ES-I3 (cell line): ENCODE results near the gene HAS3.

Experiments used
- H3K36me3 ChIP-seq: 2 replicates; pipeline ENCODE4 v1.6.1; 2013; ENCODE audit warnings: mild to moderate bottlenecking, low read length, control low read depth, moderate library complexity; ENCODE audit not compliant: insufficient read depth
- H3K4me1 ChIP-seq: 2 replicates; pipeline ENCODE4 v1.6.1; 2013; ENCODE audit warnings: mild to moderate bottlenecking, control low read depth, low read length; ENCODE audit not compliant: insufficient read depth
- H3K9ac ChIP-seq: 2 replicates; pipeline ENCODE4 v1.6.1; 2013; ENCODE audit warnings: low read depth, mild to moderate bottlenecking, low read length, moderate library complexity
- H3K9me3 ChIP-seq: 2 replicates; pipeline ENCODE4 v1.6.1; 2013; ENCODE audit warnings: mild to moderate bottlenecking, low read length, moderate library complexity; ENCODE audit not compliant: control insufficient read depth, insufficient read depth

HAS3 gene

DNA sequence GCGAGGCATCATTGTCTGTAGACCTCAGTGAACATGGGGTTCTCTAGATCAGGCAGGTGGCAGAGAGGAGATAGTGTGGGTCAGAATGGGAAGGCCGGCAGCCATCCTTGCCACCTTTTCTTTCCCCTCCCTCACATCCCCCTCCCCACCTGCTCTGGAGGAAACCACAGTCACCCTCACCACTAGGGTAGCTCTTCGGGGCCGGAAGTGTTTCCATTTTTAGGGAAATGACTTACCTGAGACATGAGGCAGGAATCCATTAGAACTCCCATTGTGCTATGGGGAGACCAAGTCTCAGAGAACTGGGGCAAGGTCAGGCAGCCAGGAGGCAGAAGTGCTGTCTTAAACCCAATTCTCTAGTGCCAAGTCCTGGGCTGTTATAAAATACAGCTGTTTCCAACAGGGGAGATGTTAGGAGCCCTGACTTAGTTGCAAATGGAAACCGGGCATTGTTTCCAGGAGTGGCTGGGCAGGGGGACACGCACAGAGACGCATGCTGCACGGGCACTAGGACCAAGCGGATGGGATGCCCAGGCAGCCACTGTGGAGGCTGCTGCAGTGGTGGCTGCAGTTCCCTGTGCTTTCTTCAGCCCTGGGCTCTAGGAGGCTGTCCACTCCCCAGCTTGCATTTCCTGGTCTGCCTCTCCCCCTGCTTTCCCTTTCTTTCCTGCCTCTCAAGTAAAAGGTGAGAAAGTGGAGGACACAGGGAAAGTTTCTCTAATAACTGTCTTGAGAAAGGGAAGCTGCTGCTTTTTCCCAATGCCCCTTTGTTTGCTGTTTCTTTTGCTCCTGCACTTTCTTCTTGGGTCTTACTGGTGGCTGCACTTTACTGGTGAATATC lies 2.8 kb downstream of the HAS3 start:
- H3K9ac ChIP-seq: peak overlapping the region; percentile 71

DNA sequence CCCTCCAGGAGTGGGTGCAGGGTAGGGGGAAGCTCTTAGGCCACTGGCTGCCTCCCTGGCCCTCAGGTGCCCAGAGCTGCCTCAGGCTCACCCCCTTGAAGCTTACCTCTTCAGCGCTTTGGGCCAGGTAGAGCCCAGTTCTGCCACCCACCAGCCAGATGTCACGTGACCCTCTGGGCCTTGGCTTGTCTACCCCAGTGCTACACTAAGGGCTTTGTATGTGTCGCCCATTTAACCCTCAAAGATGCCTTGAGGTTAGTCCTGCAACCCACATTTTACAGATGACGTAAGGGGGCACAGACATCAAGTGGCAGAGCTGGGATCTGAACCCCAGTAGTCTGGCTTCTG lies 3.4 kb downstream of the HAS3 start:
- Histone ChIP-seq H3K36me3 (peaks cover 11% of the 10 kb centered on the region), H3K4me1 (peaks cover 8% of the 10 kb centered on the region; the same call in 1 of the 2 replicates), H3K9ac (peak overlapping the region; percentile 71; the same call in 1 of the 2 replicates), H3K9me3 (no peaks in the 10 kb centered on the region)

More for the DNA sequence above, 2.8 kb downstream of the HAS3 start:
- no peaks in the 10 kb centered on the region for H3K9me3 ChIP-seq
- H3K36me3 ChIP-seq: peaks cover 6% of the 10 kb centered on the region; the same call in 1 of the 2 replicates
- peaks cover 8% of the 10 kb centered on the region; the same call in 1 of the 2 replicates for H3K4me1 ChIP-seq

DNA sequence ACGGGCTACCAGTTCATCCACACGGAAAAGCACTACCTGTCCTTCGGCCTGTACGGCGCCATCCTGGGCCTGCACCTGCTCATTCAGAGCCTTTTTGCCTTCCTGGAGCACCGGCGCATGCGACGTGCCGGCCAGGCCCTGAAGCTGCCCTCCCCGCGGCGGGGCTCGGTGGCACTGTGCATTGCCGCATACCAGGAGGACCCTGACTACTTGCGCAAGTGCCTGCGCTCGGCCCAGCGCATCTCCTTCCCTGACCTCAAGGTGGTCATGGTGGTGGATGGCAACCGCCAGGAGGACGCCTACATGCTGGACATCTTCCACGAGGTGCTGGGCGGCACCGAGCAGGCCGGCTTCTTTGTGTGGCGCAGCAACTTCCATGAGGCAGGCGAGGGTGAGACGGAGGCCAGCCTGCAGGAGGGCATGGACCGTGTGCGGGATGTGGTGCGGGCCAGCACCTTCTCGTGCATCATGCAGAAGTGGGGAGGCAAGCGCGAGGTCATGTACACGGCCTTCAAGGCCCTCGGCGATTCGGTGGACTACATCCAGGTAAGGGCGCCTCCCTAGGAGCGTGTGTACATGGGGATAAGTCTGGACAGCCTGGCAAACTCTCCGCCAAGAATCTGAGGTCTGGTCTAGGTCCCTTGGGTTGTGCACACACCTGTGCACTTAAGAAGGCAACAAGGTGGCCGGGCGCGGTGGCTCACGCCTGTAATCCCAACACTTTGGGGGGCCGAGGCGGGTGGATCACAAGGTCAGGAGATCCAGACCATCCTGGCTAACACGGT lies 4.2 kb downstream of the HAS3 start:
- H3K9me3 ChIP-seq: no peaks in the 10 kb centered on the region
- H3K36me3 ChIP-seq: peaks cover 18% of the 10 kb centered on the region
- no peak overlapping the region for H3K9ac ChIP-seq
- peaks cover 8% of the 10 kb centered on the region; the same call in 1 of the 2 replicates for H3K4me1 ChIP-seq

DNA sequence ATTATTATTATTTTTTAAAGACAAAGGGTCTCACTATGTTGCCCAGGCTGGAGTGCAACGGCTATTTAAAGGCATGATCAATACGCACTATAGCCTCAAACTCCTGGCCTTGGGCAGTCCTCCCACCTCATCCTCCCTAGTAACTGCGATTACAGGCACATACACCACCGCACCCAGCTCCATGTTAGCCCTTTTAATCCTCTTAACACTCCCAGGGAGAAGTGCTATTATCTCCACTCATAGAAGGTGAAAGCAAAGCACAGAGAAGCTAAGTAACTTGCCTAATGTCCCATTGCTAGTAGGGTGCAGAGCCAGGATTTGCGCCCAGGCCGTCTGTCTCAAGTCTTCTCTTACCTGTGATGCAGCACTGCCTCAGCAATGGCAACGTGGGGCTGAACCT lies 5.0 kb downstream of the HAS3 start:
- H3K9ac ChIP-seq: no peak overlapping the region
- H3K9me3 ChIP-seq: no peaks in the 10 kb centered on the region
- peaks cover 8% of the 10 kb centered on the region; the same call in 1 of the 2 replicates for H3K4me1 ChIP-seq
- peaks cover 23% of the 10 kb centered on the region for H3K36me3 ChIP-seq

DNA sequence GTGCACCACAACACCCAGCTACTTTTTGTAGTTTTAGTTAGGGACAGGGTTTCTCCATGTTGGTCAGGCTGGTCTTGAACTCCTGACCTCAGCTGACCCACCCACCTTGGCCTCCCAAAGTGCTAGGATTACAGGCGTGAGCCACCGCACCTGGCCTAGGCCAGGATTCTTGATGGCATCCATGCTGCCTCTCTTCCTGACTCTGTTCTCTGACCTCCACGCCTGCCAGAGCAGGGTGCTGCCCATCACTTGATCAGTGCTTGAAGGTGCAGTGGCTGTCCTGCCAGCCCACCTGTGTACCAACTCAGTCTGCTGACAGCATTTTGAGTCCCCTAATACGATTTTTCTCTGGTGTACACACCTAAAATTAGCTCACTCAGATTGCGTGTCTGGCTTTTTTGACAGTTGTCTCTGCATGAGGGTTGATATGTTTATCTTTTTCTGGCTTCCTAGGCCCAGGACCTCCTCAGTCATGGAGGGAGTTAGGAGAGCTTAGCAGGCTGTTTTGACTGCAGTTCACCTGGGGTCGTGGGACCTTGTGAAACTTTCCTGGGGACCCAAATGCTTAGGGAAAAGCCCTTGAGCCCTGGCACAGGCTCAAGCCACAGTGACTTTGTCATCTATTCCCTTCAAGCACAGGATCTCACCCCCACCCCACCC lies 5.9 kb downstream of the HAS3 start:
- Histone ChIP-seq H3K36me3 (peaks cover 31% of the 10 kb centered on the region), H3K9me3 (no peaks in the 10 kb centered on the region), H3K4me1 (peaks cover 8% of the 10 kb centered on the region; the same call in 1 of the 2 replicates), H3K9ac (no peak overlapping the region)

DNA sequence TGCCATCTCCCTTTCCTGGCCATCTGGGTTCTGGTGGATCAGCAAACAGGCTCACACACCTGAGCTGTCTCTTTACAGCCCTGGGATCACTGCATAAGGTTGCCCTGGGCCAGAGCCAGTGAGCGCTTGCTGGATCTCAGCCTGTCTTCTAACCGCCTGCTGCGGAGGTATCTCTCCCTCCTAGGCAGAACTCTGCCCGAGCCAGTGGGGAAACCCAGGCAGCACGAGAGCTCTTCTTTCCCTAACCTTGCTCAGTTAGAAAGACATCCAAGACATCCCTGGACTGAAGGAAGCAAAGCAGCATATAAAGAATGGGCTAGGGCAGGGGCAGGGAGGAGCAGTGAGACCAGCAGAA lies 6.4 kb downstream of the HAS3 start:
- Histone ChIP-seq H3K36me3 (peaks cover 36% of the 10 kb centered on the region), H3K9ac (no peak overlapping the region), H3K4me1 (peaks cover 8% of the 10 kb centered on the region; the same call in 1 of the 2 replicates), H3K9me3 (0 out of 2 replicates have a peak, but pooled peaks cover under 1% of the 10 kb centered on the region)

DNA sequence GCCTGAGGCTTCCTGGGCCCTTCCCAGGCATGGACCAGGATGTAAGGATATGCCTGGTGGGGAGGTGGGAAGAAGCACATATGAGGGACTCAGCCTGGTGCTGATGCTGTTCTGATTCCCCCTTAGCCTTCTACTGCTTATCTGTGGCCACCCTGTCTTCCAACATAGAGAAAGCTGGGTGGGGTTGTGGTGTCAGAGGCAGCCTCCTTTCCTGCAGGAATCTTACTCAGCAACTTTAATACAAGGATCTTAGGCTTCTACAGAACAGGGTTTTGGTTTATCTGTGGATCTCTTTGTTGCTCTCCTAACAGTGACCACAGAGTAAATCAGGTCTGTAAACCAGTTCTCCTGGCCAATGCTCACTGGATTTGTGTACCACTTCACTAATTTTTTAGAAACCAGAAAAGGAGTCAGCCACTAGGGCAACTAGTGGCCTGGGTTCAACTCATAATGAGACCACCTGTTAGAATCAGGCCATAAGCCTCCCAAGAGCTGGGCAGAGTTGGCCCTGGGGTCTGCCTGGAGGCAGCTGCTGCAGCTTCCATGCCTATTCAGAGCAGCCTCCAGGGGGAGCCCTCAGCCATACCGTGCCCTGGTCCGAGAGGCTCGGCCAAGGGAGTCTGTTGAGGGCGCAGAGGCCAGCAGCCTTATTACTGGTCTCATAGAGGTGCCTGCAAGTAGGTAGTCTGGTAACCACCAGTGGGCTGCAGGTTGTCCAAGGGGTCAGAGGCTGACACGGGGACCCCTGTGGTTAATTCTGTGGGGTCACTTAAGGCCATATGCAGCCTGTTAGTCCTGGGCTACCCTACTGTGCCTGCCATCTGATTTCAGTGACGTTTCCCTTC lies 7.1 kb downstream of the HAS3 start:
- Histone ChIP-seq H3K9ac (no peak overlapping the region), H3K36me3 (peaks cover 40% of the 10 kb centered on the region), H3K9me3 (0 out of 2 replicates have a peak, but pooled peaks cover 2% of the 10 kb centered on the region), H3K4me1 (peaks cover 8% of the 10 kb centered on the region; the same call in 1 of the 2 replicates)

DNA sequence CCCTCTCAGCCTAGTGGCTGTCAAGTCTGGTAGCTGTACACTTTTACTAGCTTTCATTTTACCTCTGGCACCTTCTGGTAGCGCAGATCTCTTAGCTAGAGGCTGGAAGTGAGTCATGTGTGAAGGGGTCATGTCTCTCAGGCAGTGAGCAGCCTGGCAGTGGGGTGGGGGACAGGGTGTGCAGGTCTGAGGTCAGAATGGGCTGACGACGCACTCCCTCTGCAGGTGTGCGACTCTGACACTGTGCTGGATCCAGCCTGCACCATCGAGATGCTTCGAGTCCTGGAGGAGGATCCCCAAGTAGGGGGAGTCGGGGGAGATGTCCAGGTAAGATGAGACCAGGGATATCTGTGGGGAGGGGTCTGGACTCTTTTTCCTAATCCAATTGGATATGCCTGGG lies 7.8 kb downstream of the HAS3 start:
- peaks cover 7% of the 10 kb centered on the region; the same call in 1 of the 2 replicates for H3K9me3 ChIP-seq
- H3K4me1 ChIP-seq: peaks cover 8% of the 10 kb centered on the region; the same call in 1 of the 2 replicates
- H3K9ac ChIP-seq: no peak overlapping the region
- peaks cover 47% of the 10 kb centered on the region for H3K36me3 ChIP-seq

DNA sequence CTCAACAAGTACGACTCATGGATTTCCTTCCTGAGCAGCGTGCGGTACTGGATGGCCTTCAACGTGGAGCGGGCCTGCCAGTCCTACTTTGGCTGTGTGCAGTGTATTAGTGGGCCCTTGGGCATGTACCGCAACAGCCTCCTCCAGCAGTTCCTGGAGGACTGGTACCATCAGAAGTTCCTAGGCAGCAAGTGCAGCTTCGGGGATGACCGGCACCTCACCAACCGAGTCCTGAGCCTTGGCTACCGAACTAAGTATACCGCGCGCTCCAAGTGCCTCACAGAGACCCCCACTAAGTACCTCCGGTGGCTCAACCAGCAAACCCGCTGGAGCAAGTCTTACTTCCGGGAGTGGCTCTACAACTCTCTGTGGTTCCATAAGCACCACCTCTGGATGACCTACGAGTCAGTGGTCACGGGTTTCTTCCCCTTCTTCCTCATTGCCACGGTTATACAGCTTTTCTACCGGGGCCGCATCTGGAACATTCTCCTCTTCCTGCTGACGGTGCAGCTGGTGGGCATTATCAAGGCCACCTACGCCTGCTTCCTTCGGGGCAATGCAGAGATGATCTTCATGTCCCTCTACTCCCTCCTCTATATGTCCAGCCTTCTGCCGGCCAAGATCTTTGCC lies 9.0 kb downstream of the HAS3 start:
- Histone ChIP-seq H3K36me3 (peaks cover 59% of the 10 kb centered on the region), H3K9me3 (peaks cover 10% of the 10 kb centered on the region; the same call in 1 of the 2 replicates), H3K4me1 (no peaks in the 10 kb centered on the region), H3K9ac (no peak overlapping the region)

DNA sequence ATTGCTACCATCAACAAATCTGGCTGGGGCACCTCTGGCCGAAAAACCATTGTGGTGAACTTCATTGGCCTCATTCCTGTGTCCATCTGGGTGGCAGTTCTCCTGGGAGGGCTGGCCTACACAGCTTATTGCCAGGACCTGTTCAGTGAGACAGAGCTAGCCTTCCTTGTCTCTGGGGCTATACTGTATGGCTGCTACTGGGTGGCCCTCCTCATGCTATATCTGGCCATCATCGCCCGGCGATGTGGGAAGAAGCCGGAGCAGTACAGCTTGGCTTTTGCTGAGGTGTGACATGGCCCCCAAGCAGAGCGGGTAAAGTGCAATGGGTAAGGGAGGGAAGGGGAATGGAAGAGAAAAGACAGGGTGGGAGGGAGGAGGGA lies 9.5 kb downstream of the HAS3 start:
- H3K36me3 ChIP-seq: peaks cover 65% of the 10 kb centered on the region
- H3K9ac ChIP-seq: no peak overlapping the region
- no peaks in the 10 kb centered on the region for H3K4me1 ChIP-seq
- peaks cover 10% of the 10 kb centered on the region; the same call in 1 of the 2 replicates for H3K9me3 ChIP-seq

DNA sequence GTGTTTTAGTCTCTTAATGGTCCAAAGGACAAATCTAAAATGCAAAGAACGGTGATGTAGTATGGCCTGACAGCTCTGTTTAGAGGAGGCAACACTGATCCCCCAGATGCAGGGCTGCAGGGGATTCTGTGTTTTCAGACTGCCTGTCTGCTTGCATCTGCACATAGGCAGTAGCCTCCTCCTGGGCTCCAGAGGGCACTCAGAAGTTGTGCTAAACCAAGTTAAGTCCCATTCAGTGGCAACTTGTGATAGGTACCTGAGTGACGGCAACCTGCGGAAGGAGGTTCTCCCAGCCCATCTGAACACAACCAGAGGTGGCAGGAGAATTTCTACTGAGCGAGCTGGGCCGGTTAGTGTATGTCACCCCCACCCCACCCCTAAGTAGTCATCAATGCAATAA lies 9.9 kb downstream of the HAS3 start:
- H3K4me1 ChIP-seq: no peaks in the 10 kb centered on the region
- peaks cover 10% of the 10 kb centered on the region; the same call in 1 of the 2 replicates for H3K9me3 ChIP-seq
- peaks cover 67% of the 10 kb centered on the region for H3K36me3 ChIP-seq
- no peak overlapping the region for H3K9ac ChIP-seq

DNA sequence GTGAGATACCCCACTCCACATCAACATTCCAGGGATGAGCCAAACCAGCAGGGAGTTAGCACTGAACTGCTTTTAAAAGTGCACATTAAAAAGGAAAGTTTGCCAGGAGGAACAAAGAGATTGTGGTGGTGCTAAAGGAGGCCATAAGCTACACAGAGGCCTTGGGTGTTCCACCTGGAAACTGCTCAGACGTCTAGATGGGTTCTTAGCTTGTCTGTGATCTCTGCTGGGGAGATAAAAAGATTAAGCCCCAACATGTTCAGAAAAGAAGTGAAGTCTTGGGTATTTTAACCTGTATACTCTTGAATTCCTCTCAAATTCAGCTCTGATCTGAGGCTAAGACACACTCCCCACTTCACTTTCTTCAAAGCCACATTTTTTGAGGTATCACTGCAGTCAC lies 10.4 kb downstream of the HAS3 start:
- peaks cover 66% of the 10 kb centered on the region for H3K36me3 ChIP-seq
- no peak overlapping the region for H3K9ac ChIP-seq
- H3K9me3 ChIP-seq: peaks cover 10% of the 10 kb centered on the region; the same call in 1 of the 2 replicates
- no peaks in the 10 kb centered on the region for H3K4me1 ChIP-seq

DNA sequence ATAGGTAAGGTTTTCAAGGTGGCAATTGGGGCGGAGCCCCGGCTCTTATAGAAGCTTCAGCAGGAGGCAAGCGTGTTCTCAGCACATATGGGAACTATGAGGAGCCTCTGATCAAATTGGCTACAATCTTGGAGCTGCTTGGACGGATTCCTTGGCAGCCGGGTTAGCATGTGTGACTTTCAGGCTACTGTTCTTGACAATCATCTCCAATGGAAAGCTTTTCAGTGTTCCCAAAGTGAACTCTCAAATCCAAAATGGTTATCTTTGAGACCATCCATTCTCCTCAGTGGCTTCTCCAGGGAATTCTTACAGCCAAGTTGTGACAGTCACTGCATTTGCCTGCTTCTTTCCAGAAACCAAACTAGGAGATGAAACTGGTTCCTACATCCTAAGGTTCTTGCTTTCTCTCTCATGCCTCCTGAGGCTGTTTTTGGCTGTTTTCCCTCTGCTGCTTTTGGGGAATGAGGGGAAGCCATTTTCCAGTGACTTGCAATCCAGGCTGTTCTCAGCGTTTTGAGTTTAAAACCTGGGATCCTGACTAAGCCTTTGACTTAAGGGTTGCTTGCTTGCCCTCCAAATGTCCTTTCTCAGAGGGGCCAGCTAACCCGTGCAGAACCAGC lies 10.9 kb downstream of the HAS3 start:
- Histone ChIP-seq H3K9me3 (peaks cover 10% of the 10 kb centered on the region; the same call in 1 of the 2 replicates), H3K36me3 (peaks cover 66% of the 10 kb centered on the region), H3K9ac (no peak overlapping the region), H3K4me1 (no peaks in the 10 kb centered on the region)
